Measurements from ENCODE around the gene DYNC2H1.

DYNC2H1 gene

DNA sequence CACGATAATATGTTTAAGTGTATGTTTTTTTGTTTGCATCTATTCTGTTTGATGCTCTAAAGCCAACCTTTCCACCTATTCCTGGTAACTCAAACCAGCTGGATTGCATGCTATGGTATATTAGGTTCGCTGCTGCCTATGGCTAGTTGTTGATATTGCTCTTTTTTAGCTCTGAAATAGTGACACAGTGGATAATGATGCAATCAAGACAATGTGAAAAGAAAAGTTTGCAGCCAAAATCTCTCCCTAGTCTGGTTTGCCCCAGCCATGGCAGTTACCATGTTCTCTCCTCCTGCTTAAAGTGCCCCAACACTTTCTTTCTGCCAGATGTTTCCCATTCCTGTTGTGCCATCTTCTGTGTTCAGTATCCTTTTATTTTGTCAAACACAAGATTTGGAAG is 269.7 kb downstream of the DYNC2H1 start:
- DNase-seq, result no peak

DNA sequence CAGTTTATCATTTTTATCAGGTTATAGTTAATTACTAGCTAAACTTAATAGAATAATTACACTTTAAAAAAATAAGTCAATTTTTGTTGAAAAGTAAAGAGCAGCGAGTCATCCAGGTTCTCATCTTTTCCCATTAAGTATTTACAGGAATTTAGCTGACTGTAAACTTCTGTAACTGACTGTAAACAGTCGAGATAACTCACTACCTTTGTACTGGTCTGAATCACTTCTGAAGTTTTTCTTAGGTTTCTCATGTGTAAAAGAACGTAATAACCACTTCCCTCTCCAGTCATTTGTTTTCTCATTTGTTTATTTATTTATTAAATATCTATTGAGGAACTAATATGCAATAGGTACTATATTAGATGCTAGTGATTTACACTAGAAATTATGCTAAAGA is 270.8 kb downstream of the DYNC2H1 start:
- no peak for DNase-seq

DNA sequence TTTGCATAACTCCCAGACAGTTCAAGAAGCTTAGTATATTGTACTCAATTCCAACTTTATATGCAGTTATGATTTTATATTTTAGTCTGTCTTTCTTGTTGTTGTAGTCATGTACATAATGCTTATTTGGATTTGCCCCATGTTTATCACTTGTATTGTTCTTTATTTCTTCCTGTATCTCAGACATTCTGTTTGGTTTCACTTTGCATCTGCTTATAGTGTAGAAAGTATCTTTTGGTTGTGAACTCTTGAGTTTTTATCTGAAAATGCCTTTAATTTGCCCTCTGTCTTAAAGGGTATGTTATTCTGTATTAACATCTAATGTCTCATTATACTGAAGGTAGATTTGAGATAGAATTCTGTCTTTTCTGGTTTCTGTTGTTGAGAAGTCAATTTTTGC is 275.4 kb downstream of the DYNC2H1 start:
- DNase-seq, result no peak

DNA sequence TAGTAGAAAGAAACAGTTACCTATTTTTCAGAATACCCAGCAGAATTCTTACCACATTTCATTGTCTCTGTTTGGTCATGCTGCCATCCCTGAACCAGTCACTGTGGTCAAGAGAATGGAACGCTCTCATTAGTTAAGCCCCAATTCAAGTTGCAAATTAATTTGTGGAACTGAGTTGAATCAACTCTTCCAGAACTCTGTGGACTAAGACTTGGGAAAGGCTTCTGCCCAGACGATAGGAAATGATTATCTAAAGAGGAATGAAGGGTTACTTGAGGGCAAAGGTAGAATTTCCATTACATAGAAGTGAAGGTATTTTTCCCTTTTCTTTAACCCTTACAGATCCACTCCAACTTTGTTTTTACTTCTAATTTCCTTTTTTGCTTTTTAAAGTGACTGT is 286.4 kb downstream of the DYNC2H1 start:
- no peak for DNase-seq

DNA sequence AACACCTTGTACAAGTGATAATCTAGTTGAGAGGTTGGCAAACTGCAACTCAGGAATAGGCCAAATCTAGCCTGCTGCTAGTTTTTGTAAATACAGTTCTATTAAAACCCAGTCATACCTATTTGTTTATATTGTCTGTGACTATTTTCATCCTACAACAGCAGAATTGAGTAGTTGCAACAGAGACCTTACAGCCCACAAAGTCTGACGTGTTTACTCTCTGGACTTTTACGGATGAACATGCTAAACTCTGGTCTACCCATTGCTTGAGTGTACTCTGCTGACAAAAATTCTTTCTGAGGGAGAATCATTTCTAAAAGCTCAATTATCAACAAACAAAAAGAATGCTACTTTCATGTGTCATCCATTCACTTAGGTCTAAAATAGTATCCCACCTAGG is 287.0 kb downstream of the DYNC2H1 start:
- DNase-seq, result no peak

DNA sequence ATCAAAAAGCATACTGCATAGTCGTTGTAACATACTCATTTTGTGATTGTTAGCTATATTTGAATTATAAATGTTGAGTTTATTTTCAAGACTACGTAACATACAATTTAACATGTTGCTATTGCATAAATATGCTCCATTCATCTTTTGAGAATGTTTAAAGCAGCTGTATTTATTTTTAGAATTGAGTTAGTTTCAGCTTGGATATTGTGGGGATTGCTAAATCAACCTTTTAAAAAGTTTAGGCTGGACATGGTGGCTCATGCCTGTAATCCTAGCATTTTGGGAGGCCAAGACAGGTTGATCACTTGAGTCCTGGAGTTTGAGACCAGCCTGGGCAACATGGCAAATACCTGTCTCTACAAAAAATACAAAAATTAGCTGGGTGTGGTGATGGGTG is 288.1 kb downstream of the DYNC2H1 start:
- DNase-seq, result no peak

DNA sequence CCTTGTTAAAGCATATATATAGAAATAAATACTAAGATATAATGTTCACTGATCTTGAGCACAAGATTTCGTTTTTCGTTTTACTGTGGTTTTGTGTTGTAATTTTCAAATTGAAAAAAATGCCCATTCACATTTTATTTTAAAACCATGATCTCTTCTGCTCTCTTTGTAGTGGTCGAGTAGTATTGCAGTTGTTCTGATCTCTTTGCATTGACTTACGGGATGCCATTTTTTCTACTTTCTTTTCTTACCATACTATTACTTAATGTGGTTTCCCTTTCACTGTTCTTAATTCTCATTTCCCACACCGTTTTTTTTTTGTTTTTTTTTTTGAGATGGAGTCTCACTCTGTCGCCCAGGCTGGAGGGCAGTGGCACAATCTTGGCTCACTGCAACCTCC is 289.6 kb downstream of the DYNC2H1 start:
- DNase-seq, result no peak

DNA sequence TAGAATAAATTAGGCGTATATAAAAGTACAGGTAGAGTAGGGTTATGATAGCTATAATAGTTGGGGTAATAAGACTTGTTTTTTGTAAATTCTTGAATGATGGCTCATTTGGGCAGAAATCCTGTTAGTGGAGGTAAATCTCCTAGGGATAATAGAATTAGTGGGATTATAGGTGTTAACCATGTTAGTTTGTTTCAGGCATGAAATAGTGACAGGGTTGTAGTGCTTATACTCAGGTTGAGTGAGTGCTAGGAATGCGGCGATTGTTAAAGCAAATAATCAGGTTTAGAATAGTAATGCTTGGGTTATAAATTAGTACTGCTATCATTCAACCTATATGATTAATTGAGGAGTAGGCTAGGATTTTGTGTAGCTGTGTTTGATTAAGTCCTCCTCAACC is 297.1 kb downstream of the DYNC2H1 start:
- no peak for DNase-seq

DNA sequence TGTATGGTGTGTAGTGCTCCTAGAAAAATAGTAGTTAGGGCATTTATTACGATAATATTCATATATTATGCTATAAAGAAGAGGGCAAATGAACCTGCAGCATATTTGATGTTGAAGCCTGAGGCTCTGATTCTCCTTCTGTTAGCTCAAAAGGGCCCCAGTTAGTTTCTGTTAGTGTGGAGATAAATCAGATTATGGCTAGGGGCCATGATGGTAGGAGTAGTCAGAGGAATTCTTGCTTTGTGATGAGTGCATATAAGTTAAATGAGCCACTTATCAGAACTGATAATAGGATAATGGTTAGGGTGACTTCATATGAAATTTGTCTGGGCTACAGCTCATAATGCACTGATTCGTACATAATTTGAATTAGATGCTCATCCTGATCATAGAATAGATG is 298.4 kb downstream of the DYNC2H1 start:
- no peak for DNase-seq

DNA sequence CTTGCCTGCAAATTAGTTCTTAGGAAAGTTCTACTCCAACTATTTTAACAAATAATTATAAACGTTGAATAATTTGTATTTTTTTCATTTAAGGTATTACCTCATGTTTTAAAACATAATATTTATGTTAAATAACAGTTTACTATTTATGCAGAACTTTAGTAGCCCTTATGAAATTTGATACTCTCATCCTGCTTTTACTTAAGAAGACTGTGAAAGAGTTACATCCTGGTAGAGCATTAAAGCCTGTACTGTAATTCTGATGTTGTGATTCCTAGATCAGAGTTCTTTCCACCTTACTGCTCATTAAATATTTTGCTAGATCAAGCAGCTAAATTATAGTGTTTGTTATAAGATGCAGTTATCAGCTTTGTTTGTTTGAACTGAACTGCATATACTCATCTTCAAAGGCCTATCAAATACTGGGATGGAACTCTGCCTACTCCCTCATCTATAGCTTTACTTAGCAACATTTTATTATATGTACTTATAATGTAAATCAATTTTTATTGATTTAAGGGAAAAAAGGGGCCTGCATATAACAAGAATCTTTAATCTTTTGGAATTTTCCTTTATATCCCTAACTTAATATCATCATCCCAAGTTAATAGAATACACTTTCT is 304.2 kb downstream of the DYNC2H1 start:
- no peak for DNase-seq

DNA sequence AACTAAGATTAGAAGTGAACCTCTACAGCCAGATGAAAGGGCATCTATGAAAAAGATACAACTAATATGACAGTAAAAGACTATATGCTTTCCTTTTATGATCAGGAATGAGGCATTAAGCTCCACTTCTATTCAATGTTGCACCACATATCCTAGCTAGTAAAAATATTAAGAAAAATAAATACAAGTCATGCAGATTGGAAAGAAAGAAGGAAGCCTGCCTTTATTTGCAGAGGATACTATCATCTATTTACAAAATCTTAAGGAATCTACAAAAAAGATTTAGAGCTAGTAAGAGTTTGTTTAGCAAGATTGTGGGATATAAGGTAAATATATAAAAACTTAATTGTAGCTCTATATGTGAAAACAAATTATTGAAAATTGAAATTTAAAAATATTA is 308.8 kb downstream of the DYNC2H1 start:
- no peak for DNase-seq

DNA sequence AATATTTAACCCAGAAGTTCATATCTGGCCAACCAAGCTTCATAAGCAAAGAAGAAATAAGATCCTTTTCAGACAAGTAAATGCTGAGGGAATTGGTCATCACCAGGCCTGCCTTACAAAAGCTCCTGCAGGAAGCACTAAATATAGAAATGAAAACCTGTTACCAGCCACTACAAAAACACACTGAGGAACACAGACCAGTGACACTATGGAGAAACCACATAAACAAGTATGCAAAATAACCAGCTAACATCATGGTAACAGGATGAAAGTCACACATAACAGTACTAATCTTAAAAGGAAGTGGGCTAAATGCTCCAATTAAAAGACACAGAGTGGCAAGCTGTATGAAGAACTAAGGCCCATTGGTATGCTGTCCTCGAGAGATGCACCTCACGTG is 311.4 kb downstream of the DYNC2H1 start:
- peak; percentile 7 for DNase-seq

DNA sequence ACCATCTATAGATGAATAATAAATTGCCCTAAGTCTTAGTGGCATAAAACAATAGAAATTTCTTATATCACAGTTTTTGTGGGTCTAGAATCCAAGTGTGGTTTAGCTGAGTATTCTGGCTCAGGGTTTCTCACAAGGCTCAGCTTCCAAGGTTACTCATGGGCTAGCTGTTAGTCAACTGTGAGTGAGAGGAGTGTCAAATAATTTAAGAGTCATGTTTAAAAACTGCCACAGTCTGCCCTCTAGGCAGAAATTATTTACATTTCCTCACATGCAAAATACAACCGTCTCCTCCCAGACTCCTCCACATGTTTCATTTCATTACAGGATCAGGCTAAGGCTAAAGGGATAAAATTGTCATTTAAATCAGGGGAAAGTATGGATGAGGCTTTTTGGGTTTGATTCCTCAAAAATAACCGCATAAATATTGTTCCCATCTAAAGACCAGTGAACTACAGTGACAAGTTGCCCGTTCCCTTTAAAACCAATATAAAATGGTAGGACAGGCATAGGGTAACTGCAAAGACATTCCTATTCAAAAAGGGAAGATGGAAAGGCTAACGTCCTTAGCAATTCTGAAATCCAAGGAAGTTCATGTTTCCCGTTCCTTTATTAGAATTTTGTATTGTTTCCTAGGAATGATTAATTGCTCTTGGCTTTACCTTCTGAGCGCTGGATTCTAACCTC is 324.3 kb downstream of the DYNC2H1 start:
- DNase-seq, result no peak

DNA sequence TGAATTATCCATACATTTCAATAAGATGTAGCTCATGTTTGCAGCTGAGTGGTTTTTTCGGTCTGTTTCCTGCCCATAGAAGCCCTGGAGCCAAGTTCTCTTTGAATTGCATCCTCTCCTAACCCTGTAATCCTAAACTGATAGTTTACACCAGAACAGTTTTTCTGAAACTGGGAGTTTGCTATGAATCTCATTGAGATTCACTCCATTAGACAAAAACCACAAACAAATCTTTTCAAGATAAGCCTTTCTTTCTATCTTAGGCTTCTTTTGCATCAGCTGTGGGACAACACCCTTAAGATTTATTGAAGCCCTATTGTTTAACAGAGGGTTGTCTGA is 324.8 kb downstream of the DYNC2H1 start:
- DNase-seq, result no peak

DNA sequence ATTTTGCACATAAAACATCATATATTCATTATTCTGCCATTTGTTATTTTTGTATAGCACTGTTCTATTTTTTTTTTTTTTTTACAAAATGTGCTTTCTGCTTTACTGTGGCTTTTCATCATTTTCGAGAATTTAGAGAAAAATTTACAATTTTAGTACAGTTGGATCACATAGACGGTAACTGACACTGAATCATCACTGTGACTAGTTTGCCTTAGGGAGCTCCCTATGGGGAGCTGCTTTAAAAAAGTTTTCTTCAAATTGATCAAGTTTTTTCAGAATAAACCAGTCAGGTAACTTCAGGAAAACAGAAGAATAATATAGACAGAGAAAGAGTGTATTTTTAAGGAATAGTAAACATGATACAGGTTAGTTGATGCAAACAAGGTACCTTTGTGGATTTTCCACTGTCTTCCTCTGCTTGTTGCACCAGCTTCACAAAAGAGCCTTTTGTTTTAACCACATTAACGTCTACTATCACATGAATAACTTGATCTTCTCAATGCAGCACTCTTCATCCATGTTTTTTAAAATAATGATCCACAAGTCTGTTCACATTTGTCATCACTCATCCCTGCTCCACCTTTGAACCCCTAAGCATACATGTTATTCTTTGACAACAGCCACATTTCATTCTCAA is 327.0 kb downstream of the DYNC2H1 start:
- no peak for DNase-seq

DNA sequence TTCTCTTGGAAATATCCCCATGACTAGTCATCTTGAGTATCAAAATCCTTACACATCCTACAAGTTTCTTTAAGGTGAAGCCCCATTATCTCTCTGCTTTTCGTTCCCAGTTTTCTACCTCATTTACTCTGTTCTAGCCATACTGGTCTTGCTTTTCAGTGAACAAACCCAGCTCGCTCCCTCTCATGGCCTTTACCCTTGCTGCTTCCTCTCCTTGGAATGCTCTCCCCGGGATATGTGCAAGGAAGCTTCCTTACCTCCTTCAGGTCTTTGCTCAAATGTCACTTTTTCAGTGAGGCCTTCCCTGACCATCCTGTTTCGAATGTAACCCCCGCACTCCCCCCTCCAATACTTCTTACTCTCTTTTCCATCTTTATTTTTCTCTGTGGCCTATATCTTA is 331.8 kb downstream of the DYNC2H1 start:
- DNase-seq, result no peak

DNA sequence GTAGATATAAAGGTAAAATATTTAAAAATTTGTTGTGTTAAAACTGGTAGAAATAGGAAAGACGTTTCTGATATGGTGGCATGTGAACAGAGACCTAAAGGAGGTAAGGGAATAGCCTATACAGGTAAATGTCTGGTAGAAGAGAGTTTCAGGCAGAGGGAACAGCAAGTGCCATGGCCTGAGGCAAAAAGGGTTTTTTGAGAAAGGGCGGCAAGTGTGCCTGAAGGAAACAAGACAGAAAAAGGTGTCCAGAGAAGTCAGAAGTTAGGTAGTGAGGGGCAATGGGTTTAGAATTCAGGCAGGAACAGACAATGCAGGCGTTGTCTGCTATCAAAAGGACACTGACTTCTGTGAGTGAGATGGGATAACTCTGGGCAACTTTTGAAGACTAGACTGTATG is 339.7 kb downstream of the DYNC2H1 start:
- no peak for DNase-seq

DNA sequence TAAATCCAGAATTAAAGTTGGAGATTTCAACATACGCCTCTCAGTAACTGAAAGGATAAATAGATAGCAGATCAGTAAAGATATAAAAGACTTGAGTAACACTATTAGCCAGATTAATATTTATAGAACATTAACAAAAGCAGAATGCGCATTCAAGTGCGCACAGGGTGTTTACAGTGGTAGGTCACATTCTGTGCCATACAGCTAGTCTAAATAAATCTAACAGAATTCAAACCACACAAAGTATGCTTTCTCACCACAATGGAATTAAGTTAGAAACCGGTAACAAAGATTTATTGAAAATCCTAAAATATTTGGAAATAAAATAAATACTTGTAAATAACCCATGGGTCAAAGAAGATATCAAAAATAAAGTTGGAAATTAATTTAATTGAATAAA is 341.0 kb downstream of the DYNC2H1 start:
- no peak for DNase-seq

DNA sequence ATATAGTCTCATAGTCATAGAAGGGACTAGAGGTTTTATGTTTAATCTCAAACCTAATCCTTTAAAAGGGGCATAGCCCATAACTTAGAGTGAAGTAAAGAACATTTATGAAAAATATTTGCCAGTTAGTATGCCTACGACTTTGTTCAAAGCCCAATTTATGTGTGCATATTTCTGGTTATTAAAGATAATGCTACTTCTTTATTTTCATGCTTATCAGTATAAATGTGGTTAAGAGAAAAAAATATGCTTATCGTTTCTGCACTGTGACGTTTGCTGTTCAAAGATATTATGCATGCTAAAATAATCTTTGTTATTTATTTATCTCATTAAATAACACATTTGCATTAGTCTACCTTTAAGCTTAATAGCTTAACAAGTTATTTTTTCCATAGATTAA is 343.9 kb downstream of the DYNC2H1 start:
- no peak for DNase-seq

DNA sequence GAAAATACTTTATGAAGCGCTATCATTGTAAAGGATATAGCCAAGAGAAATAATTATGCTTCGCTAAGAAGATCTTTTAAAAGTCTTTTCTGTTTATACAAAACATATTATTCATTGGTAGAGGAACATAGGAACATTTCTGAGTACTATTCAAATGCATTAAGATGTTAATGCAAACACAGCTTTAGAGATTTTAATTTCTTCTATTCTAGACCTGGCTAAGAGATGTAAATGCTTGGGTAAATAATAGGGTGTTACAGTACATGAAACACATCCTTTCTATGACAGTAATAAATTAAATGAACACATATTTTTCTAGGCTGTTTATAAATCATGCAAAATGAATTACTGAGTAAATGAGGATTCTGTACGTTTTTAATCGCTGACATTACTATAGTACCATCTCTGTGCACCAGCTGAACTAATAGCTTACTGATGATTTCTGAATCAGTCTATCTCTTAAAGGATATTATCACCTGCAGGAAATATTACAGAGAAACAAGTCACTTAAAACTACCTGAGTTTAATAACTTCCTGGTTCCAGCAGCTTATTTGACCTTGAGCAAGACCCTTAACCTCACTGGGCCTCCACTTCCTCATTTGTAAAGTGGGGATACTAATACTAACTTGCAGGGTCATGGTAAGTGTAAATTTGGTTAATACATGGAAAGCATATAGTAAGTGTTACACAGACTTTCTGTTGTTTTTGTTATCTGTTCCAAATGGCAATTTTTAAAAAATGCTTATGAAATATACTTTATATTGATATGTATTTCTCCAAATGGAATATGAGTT is 344.9 kb downstream of the DYNC2H1 start:
- no peak for DNase-seq

DNA sequence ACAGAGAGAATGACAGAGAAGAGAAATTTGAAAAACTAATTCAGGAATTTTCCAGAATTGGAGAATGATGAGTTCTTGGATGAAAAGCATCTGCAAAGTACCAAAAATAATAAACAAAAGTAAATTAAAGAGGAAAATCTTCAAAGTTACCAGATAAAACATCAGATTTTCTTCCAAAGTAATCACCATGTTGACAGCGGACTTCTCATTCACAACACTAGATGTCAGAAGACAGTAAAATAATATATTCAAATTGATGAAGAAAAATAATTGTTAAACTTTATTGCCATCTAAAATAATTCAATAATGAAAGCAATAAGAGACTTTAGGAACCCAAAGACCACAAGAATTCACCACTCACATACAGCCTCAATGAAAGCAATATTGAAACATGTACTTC is 355.2 kb downstream of the DYNC2H1 start:
- DNase-seq, result no peak

DNA sequence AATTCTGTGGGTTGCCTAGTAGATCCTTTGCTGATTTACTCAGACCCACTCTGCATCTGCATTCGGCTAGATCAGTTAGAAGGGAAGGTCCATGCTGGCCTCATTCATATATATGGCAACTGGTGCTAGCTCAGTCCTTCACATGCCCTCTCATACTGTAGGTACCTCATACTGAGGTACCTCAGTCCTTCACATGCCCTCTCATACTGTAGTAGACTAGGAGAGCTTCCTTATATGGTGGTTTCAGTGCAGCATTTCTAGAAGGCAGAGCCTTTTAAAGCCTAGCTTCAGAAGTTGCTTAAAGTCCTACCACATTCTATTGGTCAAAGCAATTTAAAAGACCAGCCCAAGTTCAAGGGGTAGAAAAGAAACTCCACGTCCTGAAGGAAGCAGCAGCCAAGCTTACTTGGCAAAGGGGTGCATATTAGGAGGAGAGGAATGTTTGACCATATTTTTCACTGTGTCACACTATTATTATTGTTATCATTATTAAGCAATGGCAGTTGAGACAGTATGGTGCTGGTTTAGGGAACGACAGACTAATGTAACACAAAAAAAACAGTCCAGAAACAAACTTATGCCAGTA is 356.4 kb downstream of the DYNC2H1 start:
- DNase-seq, result no peak

DNA sequence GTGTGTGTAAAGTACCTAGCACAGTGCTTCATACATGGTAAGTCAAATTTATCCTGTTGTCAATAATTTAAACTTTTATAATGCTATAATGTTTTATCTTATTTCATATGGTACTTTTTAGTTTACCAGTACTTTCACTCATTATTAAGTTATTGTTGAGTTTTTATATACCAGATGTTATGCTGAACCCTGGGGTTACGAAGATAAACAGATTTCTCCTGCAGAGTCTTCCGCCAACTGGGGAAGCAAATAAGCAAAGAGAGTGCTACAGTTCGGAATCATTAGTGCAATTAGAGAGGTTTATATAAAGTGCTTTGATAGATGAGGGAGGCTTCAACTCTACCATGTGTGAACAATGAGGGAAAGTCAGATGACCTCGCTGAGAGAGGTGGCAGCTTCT is 362.3 kb downstream of the DYNC2H1 start:
- no peak for DNase-seq

DNA sequence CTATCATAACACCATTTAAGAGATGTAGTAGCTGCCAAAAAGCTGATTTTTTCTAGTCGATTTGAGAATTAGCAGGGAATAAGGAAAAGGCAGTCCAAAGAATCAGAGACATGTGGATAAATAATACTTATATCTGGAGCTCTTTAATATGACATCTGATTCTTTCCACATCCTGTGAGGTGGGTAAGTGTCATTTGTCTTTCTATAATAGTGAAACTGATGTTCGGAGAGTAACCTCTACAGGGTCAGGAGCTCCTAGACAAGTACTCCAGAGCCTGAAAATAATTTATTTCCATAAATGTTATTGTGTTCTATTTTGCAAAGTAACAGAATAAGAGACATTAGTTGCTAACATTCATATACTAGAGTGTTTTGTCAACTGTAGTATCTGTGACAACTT is 367.6 kb downstream of the DYNC2H1 start:
- no peak for DNase-seq

Data from activated CD4-positive, alpha-beta T cell treated with anti-CD3 and anti-CD28 coated beads, Interleukin-10, Interleukin-2, amounts not matched to agents 100 ng/mL and 50 ng/mL, durations not matched to agents 16 hours and 8 hours (primary cell).